ENCODE data around the gene AVPI1.

GRCh38 chr10:97713339-97713825, 26.3 kb upstream of the AVPI1 start, which contains the start of gene MARVELD1:
- TF ChIP-seq, protein P1, sequence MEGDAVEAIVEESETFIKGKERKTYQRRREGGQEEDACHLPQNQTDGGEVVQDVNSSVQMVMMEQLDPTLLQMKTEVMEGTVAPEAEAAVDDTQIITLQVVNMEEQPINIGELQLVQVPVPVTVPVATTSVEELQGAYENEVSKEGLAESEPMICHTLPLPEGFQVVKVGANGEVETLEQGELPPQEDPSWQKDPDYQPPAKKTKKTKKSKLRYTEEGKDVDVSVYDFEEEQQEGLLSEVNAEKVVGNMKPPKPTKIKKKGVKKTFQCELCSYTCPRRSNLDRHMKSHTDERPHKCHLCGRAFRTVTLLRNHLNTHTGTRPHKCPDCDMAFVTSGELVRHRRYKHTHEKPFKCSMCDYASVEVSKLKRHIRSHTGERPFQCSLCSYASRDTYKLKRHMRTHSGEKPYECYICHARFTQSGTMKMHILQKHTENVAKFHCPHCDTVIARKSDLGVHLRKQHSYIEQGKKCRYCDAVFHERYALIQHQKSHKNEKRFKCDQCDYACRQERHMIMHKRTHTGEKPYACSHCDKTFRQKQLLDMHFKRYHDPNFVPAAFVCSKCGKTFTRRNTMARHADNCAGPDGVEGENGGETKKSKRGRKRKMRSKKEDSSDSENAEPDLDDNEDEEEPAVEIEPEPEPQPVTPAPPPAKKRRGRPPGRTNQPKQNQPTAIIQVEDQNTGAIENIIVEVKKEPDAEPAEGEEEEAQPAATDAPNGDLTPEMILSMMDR (IDR thresholded peaks at IDR 0.05; ENCODE audit: low read depth, low read length, missing input control): no peak
- TF ChIP-seq JUND (IDR thresholded peaks at IDR 0.05): no peak
- TF ChIP-seq, protein P2, sequence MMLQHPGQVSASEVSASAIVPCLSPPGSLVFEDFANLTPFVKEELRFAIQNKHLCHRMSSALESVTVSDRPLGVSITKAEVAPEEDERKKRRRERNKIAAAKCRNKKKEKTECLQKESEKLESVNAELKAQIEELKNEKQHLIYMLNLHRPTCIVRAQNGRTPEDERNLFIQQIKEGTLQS (IDR thresholded peaks at IDR 0.05): no peak
- no peak for TF ChIP-seq MAX (IDR thresholded peaks at IDR 0.05)

Data from liver (tissue), 3 donors.